ENCODE measurements around the gene NOX4.
"Not testable (repeated sequence)": the region's sequence is repeated elsewhere in the genome, so short reads cannot be mapped to it uniquely, and the experiment has no call there.

Gene NOX4

DNA sequence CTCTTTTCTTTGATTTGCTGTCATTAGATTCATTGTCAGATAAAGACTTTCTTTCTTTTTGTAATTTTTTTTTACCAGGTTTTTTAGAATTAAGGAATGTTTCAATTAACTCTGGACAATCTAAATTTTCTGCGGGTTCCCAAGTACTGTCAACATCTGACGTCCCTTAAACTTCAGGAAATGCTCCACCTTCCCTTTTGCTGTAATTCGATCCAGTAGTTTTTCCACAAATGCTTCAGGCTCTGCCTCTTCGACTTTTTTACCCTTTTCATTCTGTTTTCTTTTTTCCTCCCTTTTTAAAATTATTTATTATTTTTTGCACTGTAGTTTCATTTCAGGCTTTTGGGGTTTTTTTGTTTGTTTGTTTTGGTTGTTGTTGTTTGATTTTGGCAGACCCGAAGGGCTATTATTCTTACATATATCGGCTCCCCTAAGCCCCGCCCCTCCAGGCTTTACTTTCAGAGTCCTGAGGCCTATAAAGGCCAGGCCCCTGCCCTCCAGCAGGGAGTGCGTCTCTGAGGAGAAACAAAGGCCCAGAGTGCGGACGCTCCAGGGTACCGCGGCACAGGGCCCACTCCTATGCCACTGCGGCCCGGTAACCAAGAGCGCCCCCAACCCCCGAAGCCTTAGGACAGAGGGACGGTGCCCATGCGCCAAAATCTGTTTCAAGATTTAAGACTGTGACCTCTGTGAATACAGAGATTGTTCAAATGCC lies 197.1 kb downstream of the NOX4 start:
- no peak for DNase-seq

GRCh38 chr11:89288004-89288403 lies 203.2 kb downstream of the NOX4 start:
- not testable (repeated sequence) for DNase-seq

DNA sequence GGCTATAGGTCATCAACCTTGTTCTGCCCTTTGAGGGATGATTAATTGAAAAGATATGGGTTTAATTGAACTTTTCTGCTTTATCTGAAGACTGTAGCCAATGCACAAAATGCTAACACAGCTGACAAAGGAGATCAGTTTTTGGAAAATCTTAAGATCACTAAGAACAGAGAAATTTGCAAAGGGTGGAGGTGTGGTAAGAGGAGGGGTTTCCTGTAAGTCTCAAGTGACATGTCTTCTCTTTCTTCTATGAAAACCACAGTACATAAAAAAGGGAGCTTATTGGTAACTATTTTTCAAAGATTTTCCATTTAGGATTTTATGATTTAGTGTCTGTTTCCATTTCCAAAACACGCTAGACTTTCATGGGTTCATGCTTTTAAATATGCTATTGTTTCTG lies 204.6 kb downstream of the NOX4 start:
- not testable (repeated sequence) for DNase-seq

GRCh38 chr11:89281032-89281677 lies 210.0 kb downstream of the NOX4 start:
- DNase-seq, result not testable (repeated sequence)

- DNase-seq, result no peak
These were observed 212.0 kb downstream of the NOX4 start for GRCh38 chr11:89279176-89279575.

- DNase-seq, result no peak
These were observed 215.2 kb downstream of the NOX4 start for GRCh38 chr11:89275966-89276365.
